Activated naive CD4-positive, alpha-beta T cell treated with anti-CD3 and anti-CD28 coated beads, Interleukin-2, amount 50 U/mL, for 24 hours (primary cell): ENCODE results near the gene PDE2A.

Source experiments
- H3K27ac Mint-ChIP-seq: one replicate; pipeline ENCODE4 v1.8.0; 2021; ENCODE audit warnings: mild to moderate bottlenecking, mixed read lengths
- H3K27me3 Mint-ChIP-seq: one replicate; pipeline ENCODE4 v1.8.0; 2021; ENCODE audit warnings: mixed read lengths
- H3K36me3 Mint-ChIP-seq: one replicate; pipeline ENCODE4 v1.8.0; 2021; ENCODE audit warnings: mixed read lengths
- H3K4me1 Mint-ChIP-seq: one replicate; pipeline ENCODE4 v1.8.0; 2021; ENCODE audit warnings: mixed read lengths
- H3K4me3 Mint-ChIP-seq: one replicate; pipeline ENCODE4 v1.8.0; 2021; ENCODE audit warnings: mild to moderate bottlenecking, mixed read lengths
- H3K9me3 Mint-ChIP-seq: one replicate; pipeline ENCODE4 v1.8.0; 2021; ENCODE audit warnings: mixed read lengths

Gene PDE2A

GRCh38 chr11:72607496-72607895 is 66.7 kb downstream of the PDE2A start:
- Mint-ChIP-seq H3K9me3 (no peaks in the 10 kb centered on the region), H3K4me1 (no peaks in the 10 kb centered on the region), H3K4me3 (no peak overlapping the region), H3K27ac (no peak overlapping the region), H3K27me3 (peaks cover 8% of the 10 kb centered on the region), H3K36me3 (no peaks in the 10 kb centered on the region)

DNA sequence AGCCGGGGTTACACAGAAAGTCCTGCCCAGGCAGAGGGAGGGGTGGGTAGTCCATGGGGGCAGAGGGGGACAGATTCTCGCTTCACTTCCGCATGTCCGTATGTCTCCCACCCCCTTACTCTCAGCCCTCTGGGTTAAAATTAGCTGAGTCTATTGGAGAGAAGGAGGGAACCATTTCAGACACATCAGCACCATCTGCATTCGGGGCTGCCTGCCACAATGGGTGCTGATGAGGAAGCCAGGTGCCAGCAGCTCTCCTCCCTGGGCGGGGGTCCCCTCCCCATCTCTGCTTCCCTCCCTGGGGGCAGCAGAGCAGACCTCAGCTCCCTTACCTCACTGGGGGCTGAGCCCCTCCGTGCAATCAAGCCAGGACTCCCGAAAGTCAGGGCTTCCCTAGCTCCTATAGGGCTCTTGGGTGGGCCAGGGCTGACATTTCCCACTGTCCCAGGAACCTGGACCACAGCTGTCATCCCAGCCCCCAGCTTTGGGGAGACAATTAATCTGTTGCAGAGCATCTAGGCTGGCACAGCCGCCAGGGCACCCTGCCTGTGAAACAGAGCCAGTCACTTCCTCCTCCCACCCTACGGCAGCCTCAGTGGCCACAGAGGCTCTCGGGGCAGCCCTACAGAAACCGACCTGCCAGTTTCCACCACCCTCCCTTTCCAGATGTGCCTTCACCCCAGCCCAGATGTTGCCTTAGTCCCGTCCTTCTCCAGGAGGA is 67.3 kb downstream of the PDE2A start:
- Mint-ChIP-seq H3K27me3 (peaks cover 8% of the 10 kb centered on the region), H3K36me3 (no peaks in the 10 kb centered on the region), H3K4me3 (no peak overlapping the region), H3K4me1 (no peaks in the 10 kb centered on the region), H3K27ac (no peak overlapping the region), H3K9me3 (no peaks in the 10 kb centered on the region)

DNA sequence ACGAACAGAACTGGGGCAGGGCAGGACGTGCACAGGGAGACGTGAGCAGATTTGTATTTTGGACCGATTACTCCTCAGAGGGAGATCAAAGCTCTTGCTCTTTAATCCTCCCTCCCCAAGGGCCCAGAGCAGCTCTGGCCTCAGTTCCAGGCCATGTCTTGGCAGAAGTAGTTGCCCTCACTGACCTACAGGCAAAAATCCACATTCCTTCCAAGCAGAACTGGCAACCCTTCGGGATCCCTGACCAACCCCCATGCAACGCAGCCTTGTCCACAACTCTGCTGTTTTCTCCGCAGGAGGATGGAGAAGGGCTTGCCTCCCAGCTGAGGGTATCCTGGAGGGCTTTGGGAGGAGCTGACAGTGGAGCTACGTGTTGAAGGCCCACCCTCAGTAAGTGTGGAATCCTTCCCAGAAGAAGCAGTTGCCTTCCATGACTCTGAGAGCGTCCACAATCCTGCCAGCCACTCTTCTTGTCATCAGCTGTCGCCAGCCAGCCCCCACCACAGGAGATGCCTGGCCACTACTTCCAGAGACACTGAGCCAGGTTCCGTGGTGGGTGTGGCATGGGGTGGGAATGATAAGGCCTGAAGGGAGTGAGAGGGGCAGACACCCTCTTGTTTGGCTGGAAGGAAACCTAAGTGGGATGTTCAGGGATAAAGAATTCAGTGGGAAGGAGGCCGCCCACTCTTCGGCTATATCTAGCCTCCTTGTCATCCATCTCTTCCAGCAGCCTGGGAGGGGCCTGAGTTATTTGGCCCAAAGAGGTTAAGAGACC is 68.1 kb downstream of the PDE2A start:
- Mint-ChIP-seq H3K27ac (no peak overlapping the region), H3K9me3 (no peaks in the 10 kb centered on the region), H3K27me3 (peaks cover 8% of the 10 kb centered on the region), H3K4me1 (no peaks in the 10 kb centered on the region), H3K36me3 (no peaks in the 10 kb centered on the region), H3K4me3 (no peak overlapping the region)

- Mint-ChIP-seq H3K4me1 (no peaks in the 10 kb centered on the region), H3K27ac (no peak overlapping the region), H3K27me3 (peaks cover 4% of the 10 kb centered on the region), H3K36me3 (no peaks in the 10 kb centered on the region), H3K4me3 (no peak overlapping the region), H3K9me3 (no peaks in the 10 kb centered on the region)
These were observed 70.0 kb downstream of the PDE2A start for GRCh38 chr11:72604256-72604655.

- no peak overlapping the region for H3K4me3 Mint-ChIP-seq
- peaks cover 2% of the 10 kb centered on the region for H3K27me3 Mint-ChIP-seq
- no peaks in the 10 kb centered on the region for H3K9me3 Mint-ChIP-seq
- no peak overlapping the region for H3K27ac Mint-ChIP-seq
- no peaks in the 10 kb centered on the region for H3K36me3 Mint-ChIP-seq
- H3K4me1 Mint-ChIP-seq = no peaks in the 10 kb centered on the region
These were observed 71.8 kb downstream of the PDE2A start for GRCh38 chr11:72602250-72602904.

DNA sequence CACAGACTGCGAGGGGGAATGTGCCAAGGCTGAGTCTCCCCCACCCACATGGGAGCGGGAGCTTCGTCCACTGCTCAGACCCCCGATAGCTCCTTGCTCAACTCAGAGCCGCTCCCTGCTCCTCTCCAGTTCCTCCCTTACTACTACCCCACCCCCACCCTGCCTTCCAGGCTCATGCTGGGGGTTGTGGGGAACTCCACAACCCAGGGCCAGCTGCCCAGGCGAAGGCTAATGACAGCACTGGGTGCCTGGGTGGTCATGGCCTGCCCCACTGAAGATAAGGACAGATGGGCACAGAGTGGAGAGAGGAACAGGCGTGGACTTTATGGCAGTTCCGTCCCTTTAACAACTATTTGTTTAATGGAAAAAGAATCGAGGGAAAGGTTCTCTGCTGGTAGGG is 73.7 kb downstream of the PDE2A start:
- Mint-ChIP-seq H3K27ac (no peak overlapping the region), H3K4me3 (no peak overlapping the region), H3K36me3 (no peaks in the 10 kb centered on the region), H3K9me3 (no peaks in the 10 kb centered on the region), H3K4me1 (no peaks in the 10 kb centered on the region), H3K27me3 (no peaks in the 10 kb centered on the region)

DNA sequence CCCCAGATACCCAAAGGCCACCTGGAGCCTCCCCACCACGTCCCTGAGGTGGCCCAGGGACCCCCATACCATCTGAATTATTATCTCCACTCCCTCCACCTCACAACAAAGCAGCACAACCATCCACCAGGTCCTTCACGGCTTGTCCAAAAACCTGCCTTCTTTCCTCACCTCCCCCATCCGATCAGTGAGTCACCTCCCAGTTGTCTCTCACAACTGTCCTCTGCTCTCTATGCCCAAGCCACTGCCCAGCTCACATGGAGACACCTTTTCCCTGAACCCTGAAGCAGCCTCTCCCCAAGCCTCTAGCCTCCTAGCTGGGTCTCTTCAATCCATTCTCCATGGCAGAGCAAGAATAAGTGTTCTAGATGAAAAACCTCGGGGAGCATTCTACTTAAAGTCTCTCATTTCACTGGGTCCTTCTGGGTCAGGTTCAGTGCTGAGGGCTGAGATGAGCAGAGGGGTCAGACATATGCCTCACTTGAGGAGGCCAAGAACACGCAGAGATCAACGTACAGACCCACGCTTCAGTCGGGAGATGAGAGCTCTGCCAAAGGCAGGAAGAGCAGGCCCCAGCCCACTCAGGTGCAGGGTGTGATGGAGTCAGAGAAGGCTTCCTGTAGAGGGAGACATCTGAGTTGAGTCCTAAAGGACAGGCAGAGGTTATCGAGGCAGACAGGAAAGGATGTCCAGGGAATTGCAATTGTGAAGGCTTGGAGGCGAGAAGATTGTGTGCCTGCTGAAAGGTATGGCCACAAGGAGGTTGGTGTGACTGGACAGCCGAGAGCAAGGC is 74.7 kb downstream of the PDE2A start:
- H3K36me3 Mint-ChIP-seq = no peaks in the 10 kb centered on the region
- H3K4me3 Mint-ChIP-seq = no peak overlapping the region
- H3K4me1 Mint-ChIP-seq = no peaks in the 10 kb centered on the region
- H3K27ac Mint-ChIP-seq = no peak overlapping the region
- no peaks in the 10 kb centered on the region for H3K27me3 Mint-ChIP-seq
- H3K9me3 Mint-ChIP-seq = no peaks in the 10 kb centered on the region

DNA sequence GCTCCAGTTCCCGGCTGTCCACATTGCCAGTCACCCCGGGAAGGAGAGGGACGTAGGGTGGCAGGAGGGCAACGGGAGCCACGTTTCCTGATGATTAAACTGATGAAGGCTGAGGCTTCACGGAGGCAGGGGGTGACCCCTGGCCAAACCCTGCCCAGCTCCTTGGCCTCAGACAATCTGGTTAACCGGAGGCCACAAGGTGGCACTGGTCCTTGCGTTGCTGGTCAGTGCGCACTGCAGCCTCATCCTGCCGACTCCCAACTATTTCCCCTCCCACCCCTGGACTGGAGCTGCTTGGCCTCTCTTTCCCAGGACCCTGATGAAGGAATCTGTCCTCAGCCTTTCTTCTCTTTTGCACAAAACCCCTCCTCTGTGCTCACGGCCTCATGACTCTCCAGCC is 75.3 kb downstream of the PDE2A start:
- Mint-ChIP-seq H3K27me3 (peaks cover 1% of the 10 kb centered on the region), H3K36me3 (no peaks in the 10 kb centered on the region), H3K4me1 (no peaks in the 10 kb centered on the region), H3K4me3 (no peak overlapping the region), H3K27ac (no peak overlapping the region), H3K9me3 (no peaks in the 10 kb centered on the region)

DNA sequence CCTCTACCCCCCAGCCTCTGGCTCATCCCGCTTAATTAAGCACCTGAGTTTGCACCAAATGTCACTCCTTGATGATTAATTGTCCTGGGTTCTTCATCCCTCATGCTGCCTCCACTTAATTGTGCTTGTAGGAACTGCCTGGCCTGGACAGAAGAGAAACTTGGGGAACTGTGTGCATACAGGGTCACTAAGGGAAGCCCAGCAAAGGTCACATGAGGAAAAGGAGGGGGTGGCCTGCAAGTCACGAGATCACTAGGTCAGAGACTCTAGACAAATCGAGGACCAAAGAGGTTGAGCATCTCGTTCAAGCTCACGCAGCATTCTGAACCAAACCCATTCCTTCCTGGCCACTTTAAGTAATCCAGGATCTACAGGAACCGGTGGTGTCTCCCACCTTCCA is 75.8 kb downstream of the PDE2A start:
- no peaks in the 10 kb centered on the region for H3K4me1 Mint-ChIP-seq
- no peaks in the 10 kb centered on the region for H3K9me3 Mint-ChIP-seq
- H3K27ac Mint-ChIP-seq = no peak overlapping the region
- H3K4me3 Mint-ChIP-seq = no peak overlapping the region
- H3K36me3 Mint-ChIP-seq = no peaks in the 10 kb centered on the region
- H3K27me3 Mint-ChIP-seq = peaks cover 1% of the 10 kb centered on the region

GRCh38 chr11:72597721-72598120 is 76.5 kb downstream of the PDE2A start:
- H3K36me3 Mint-ChIP-seq = no peaks in the 10 kb centered on the region
- peaks cover 1% of the 10 kb centered on the region for H3K27me3 Mint-ChIP-seq
- no peak overlapping the region for H3K4me3 Mint-ChIP-seq
- no peaks in the 10 kb centered on the region for H3K9me3 Mint-ChIP-seq
- no peaks in the 10 kb centered on the region for H3K4me1 Mint-ChIP-seq
- no peak overlapping the region for H3K27ac Mint-ChIP-seq

- Mint-ChIP-seq H3K9me3 (no peaks in the 10 kb centered on the region), H3K27me3 (peaks cover 16% of the 10 kb centered on the region), H3K36me3 (no peaks in the 10 kb centered on the region), H3K27ac (no peak overlapping the region), H3K4me1 (peaks cover 21% of the 10 kb centered on the region), H3K4me3 (no peak overlapping the region)
These were observed 78.9 kb downstream of the PDE2A start for GRCh38 chr11:72595292-72595684.

- Mint-ChIP-seq H3K27me3 (peaks cover 17% of the 10 kb centered on the region), H3K36me3 (no peaks in the 10 kb centered on the region), H3K27ac (no peak overlapping the region), H3K4me3 (no peak overlapping the region), H3K9me3 (no peaks in the 10 kb centered on the region), H3K4me1 (peaks cover 25% of the 10 kb centered on the region)
These were observed 79.5 kb downstream of the PDE2A start for GRCh38 chr11:72594493-72595291.

GRCh38 chr11:72592698-72593495 is 81.3 kb downstream of the PDE2A start:
- no peak overlapping the region for H3K27ac Mint-ChIP-seq
- peaks cover 23% of the 10 kb centered on the region for H3K27me3 Mint-ChIP-seq

GRCh38 chr11:72591785-72592502 is 82.3 kb downstream of the PDE2A start:
- no peak overlapping the region for H3K4me3 Mint-ChIP-seq
- H3K27ac Mint-ChIP-seq = no peak overlapping the region
- H3K27me3 Mint-ChIP-seq = peaks cover 30% of the 10 kb centered on the region
- no peaks in the 10 kb centered on the region for H3K36me3 Mint-ChIP-seq
- H3K9me3 Mint-ChIP-seq = no peaks in the 10 kb centered on the region
- H3K4me1 Mint-ChIP-seq = peaks cover 30% of the 10 kb centered on the region

More at GRCh38 chr11:72592698-72593495, 81.3 kb downstream of the PDE2A start:
- Mint-ChIP-seq H3K4me3 (no peak overlapping the region), H3K9me3 (no peaks in the 10 kb centered on the region), H3K4me1 (peaks cover 30% of the 10 kb centered on the region), H3K36me3 (no peaks in the 10 kb centered on the region)
